ENCODE data around the gene LVRN. TPM values are rescaled to one million over a fixed set of nuclear protein-coding genes. Genes with fewer than 3 reads are reported as not detected.

The LVRN gene
- total RNA-seq, 1 experiment from 2014 or later: 1.9 TPM

GRCh38 chr5:116004248-116004647 lies 42.0 kb downstream of the LVRN start (continued):
- TF ChIP-seq CEBPB (IDR thresholded peaks at IDR 0.05; ENCODE audit: low read depth) (no peak), ELF1 (IDR thresholded peaks at IDR 0.05; ENCODE audit: borderline replicate concordance, low read depth) (no peak), CBX3 (IDR thresholded peaks at IDR 0.05; ENCODE audit: low read depth) (no peak), TCF7L2 (IDR thresholded peaks at IDR 0.05; ENCODE audit: borderline replicate concordance, extremely low read depth, insufficient read depth, insufficient read length) (no peak)

DNA sequence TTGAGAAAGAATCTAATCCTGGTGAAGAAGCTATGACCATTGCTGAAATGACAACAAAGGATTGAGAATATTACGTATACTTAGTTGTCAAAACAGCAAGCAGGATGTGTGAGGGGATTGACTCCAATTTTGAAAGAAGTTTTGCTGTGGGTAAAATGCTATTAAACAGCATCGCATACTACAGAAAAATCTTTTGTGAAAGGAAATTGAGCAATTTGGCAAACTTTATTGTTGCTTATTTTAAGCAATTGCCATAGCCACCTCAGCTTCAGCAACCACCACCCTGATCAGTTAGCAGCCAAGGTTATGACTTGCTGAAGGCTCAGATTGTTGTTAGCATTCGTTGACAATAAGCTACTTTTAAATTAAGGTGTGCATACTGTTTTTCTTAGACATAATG lies 47.5 kb downstream of the LVRN start:
- ChIA-PET CTCF (no interaction called here), RAD21 (ENCODE audit: low non-redundant PET in 1 of 2, low total read pairs in 2 of 2, uncharacterized antibody in 2 of 2, unreplicated experiment in 2 of 2) (no interaction called here), POLR2A (no interaction called here)
- no TSS peak for BruUV-seq (replicated peaks)
- Histone ChIP-seq H3K36me3 (ENCODE audit: control insufficient read depth in 1 of 2, insufficient read depth in 2 of 2, low read length in 2 of 2) (no peaks in the 10 kb centered on the region), H2AFZ (ENCODE audit: low read depth, low read length, poor library complexity, severe bottlenecking) (no peak overlapping the region), H4K20me1 (ENCODE audit: insufficient read depth) (no peaks in the 10 kb centered on the region), H3K9me2 (ENCODE audit: insufficient read depth) (no peaks in the 10 kb centered on the region), H3K9me3 (ENCODE audit: control insufficient read depth in 1 of 2, insufficient read depth in 1 of 2, low read depth in 1 of 2, low read length in 2 of 2) (no peaks in the 10 kb centered on the region), H3K4me1 (ENCODE audit: control insufficient read depth in 1 of 2, insufficient read depth in 2 of 2, low read length in 2 of 2) (no peaks in the 10 kb centered on the region), H3K27ac (ENCODE audit: low read depth, low read length) (no peak overlapping the region), H3K9ac (ENCODE audit: low read length) (no peak overlapping the region), H3K79me2 (ENCODE audit: insufficient read depth, low read length) (no peaks in the 10 kb centered on the region), H3K4me3 (replicated peaks in 1 of 2; ENCODE audit: low read depth in 1 of 2, low read length in 2 of 2) (no peak overlapping the region), H3K4me2 (ENCODE audit: low read length) (no peak overlapping the region), H3K27me3 (ENCODE audit: insufficient read depth, low read length) (no peaks in the 10 kb centered on the region)
- TF ChIP-seq FOSL1 (IDR thresholded peaks at IDR 0.05; ENCODE audit: low read depth): no peak
- no peak for TF ChIP-seq RAD21 (IDR thresholded peaks at IDR 0.05; ENCODE audit: low read depth)
- no peak for TF ChIP-seq EZH2 (IDR thresholded peaks at IDR 0.05)
- TF ChIP-seq ZBTB33 (IDR thresholded peaks at IDR 0.05; ENCODE audit: extremely low read depth, insufficient replicate concordance, low read length): no peak
- TF ChIP-seq, protein P1, sequence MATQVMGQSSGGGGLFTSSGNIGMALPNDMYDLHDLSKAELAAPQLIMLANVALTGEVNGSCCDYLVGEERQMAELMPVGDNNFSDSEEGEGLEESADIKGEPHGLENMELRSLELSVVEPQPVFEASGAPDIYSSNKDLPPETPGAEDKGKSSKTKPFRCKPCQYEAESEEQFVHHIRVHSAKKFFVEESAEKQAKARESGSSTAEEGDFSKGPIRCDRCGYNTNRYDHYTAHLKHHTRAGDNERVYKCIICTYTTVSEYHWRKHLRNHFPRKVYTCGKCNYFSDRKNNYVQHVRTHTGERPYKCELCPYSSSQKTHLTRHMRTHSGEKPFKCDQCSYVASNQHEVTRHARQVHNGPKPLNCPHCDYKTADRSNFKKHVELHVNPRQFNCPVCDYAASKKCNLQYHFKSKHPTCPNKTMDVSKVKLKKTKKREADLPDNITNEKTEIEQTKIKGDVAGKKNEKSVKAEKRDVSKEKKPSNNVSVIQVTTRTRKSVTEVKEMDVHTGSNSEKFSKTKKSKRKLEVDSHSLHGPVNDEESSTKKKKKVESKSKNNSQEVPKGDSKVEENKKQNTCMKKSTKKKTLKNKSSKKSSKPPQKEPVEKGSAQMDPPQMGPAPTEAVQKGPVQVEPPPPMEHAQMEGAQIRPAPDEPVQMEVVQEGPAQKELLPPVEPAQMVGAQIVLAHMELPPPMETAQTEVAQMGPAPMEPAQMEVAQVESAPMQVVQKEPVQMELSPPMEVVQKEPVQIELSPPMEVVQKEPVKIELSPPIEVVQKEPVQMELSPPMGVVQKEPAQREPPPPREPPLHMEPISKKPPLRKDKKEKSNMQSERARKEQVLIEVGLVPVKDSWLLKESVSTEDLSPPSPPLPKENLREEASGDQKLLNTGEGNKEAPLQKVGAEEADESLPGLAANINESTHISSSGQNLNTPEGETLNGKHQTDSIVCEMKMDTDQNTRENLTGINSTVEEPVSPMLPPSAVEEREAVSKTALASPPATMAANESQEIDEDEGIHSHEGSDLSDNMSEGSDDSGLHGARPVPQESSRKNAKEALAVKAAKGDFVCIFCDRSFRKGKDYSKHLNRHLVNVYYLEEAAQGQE (IDR thresholded peaks at IDR 0.05; ENCODE audit: low read depth): no peak
- no peak for TF ChIP-seq POLR2A (IDR thresholded peaks at IDR 0.05; ENCODE audit: borderline replicate concordance, extremely low read depth, insufficient read depth, insufficient read length)
- no peak for TF ChIP-seq SP1 (IDR thresholded peaks at IDR 0.05; ENCODE audit: low read depth)
- ATAC-seq (no peak), DNase-seq (ENCODE audit: low read depth, low spot score) (no peak)
- intact Hi-C loops (cut with micrococcal nuclease): no loop called here

Measured in HCT116 (cell line).